Measurements from ENCODE around the gene IGFN1.

IGFN1 gene

DNA sequence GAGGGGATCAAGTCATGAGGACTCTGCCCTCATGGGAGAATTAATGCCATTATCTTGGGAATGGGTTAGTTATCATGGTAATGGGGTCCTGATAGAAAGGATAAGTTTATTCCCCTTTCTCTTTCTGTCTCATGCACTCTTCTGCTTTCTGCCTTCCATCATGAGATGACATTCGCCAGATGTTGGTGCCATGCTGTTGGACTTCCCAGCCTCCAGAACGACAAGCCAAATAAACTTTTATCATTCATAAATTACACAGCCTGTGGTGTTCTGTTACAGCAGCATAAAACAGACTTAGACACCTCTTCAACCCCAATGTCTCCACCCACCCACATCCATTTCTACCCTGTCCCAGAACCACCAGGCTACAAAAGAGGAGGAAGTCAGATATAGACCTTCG lies 11.9 kb upstream of the IGFN1 start:
- no peak for DNase-seq (ENCODE audit: low read depth)
- TF ChIP-seq, protein P1, sequence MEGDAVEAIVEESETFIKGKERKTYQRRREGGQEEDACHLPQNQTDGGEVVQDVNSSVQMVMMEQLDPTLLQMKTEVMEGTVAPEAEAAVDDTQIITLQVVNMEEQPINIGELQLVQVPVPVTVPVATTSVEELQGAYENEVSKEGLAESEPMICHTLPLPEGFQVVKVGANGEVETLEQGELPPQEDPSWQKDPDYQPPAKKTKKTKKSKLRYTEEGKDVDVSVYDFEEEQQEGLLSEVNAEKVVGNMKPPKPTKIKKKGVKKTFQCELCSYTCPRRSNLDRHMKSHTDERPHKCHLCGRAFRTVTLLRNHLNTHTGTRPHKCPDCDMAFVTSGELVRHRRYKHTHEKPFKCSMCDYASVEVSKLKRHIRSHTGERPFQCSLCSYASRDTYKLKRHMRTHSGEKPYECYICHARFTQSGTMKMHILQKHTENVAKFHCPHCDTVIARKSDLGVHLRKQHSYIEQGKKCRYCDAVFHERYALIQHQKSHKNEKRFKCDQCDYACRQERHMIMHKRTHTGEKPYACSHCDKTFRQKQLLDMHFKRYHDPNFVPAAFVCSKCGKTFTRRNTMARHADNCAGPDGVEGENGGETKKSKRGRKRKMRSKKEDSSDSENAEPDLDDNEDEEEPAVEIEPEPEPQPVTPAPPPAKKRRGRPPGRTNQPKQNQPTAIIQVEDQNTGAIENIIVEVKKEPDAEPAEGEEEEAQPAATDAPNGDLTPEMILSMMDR (conservative IDR thresholded peaks at IDR 0.05; ENCODE audit: low read depth, low read length): no peak
- no peak overlapping the region for H3K4me3 ChIP-seq (ENCODE audit: low read length)

DNA sequence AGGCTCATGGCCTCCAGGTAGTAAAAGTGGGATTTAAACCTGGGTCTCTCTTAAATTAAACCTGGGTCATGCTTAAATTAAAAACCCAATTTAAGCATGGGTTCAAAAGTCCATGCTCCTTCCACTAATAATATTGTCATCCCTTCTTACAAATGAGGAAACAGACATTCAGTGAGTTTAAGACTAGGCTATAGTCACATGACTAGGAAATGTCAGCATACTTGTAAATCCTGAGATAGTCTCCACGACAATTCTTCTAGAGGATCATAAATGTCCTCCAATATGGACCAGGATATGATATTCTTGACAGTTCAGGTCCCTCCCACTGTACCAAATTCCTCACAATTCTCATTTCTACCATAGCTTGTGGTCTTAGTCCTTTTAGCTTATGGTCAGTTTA lies 10.5 kb upstream of the IGFN1 start:
- TF ChIP-seq, protein P1 (conservative IDR thresholded peaks at IDR 0.05; ENCODE audit: low read depth, low read length): no peak
- H3K4me3 ChIP-seq (ENCODE audit: low read length): no peak overlapping the region
- no peak for DNase-seq (ENCODE audit: low read depth)

DNA sequence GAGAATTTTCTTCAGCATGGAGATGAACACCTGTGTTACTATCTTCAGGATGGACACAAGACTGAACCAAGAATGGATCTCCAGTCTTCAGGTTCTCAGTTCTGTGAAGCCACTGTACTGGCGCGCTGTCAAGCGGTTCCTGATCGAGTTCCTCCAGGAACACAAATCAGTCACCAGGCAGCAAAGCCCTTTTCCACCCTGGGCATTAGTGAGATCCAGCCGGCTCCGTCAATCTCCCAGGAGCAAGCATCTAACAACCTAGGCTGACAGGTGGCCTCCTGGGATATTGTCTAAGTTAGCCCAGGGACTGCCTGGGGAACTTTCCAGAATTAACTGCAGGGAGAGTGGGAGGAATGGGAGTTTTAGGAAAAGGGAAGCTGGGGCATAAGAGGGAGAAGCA lies 9.7 kb upstream of the IGFN1 start:
- TF ChIP-seq, protein P1 (conservative IDR thresholded peaks at IDR 0.05; ENCODE audit: low read depth, low read length): no peak
- DNase-seq (ENCODE audit: low read depth): no peak
- H3K4me3 ChIP-seq (ENCODE audit: low read length): no peak overlapping the region

DNA sequence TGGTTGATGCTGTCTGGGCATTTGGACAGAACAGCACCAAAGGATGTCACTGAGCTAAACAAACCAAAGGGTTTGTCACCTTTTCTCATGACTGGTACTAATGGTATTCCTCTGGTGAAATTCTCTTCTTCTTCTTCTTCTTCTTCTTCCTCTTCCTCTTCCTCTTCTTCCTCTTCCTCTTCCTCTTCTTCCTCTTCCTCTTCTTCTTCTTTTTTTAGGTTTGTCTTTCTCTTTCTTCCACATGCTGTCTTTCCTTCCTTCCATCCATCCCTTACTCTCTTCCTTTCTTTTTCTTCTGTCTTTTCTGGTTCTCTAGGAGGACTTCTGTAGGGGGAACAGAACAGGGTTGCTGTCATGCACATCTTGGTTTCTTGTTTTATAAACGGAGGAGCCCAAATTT lies 9.3 kb upstream of the IGFN1 start:
- H3K4me3 ChIP-seq (ENCODE audit: low read length): no peak overlapping the region
- TF ChIP-seq, protein P1 (conservative IDR thresholded peaks at IDR 0.05; ENCODE audit: low read depth, low read length): no peak
- DNase-seq (ENCODE audit: low read depth): no peak

DNA sequence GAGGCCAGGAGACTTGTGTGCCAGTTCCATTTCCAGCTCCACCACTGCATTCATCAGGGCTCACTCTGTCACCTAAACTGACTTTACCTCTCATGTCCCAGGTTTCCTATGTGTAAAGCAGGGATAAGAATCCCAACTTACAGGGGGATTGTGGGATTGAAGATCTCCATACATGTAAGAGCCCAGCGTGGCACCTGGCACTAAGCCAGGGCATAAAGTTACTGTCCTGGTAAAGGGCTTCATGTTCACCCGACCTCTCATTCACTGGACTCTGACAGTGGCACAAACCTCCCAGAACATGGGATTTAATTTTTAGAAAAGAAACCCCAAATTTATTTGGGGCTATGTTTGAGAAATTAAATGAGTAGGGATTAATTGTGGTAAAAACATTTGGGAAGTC lies 8.9 kb upstream of the IGFN1 start:
- H3K4me3 ChIP-seq (ENCODE audit: low read length): no peak overlapping the region
- DNase-seq (ENCODE audit: low read depth): no peak
- TF ChIP-seq, protein P1 (conservative IDR thresholded peaks at IDR 0.05; ENCODE audit: low read depth, low read length): no peak

DNA sequence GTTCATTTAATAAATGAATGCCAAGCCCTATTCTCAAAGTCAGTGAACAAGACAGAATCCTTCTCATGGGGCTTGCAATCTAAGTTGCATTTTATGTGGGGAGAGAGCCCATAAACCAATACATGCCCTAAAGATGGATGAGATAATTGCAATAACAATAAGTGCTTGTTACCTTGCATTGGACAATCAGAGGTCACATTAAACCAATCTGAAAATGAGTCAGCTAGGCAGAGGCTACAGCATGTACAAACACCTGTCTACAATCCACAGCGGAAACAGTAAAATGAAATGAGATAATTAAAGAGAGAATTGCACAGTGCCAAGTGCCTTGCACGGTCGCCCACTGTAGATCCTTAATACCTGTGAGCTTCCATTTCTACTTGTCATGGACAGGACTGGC lies 7.4 kb upstream of the IGFN1 start:
- TF ChIP-seq, protein P1 (conservative IDR thresholded peaks at IDR 0.05; ENCODE audit: low read depth, low read length): no peak
- no peak for DNase-seq (ENCODE audit: low read depth)
- H3K4me3 ChIP-seq (ENCODE audit: low read length): no peak overlapping the region

DNA sequence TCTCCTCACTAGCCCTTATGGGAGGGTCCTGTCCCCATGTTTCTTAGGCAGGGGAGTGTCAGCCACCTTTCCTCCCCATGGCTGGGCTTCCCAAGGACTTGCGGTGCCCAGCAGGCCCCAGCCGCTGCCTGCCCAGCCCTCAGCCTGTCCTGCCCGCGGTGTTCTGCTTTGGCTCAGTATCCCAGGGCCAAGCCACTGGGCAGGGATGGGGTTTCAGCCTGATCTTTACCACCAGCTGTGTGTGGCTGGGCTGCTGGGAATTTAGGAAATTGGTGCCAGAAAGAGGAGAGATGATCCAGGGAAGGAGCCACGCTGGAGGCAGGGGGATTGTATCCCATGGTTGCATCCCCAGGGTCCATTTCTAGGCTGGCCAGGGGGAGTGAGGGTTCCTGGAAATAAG lies 6.9 kb upstream of the IGFN1 start:
- TF ChIP-seq, protein P1 (conservative IDR thresholded peaks at IDR 0.05; ENCODE audit: low read depth, low read length): no peak
- no peak for DNase-seq (ENCODE audit: low read depth)
- no peak overlapping the region for H3K4me3 ChIP-seq (ENCODE audit: low read length)

All from retinal pigment epithelial cell (primary cell).